ENCODE measurements around the gene CLDN9.

CLDN9 gene

DNA sequence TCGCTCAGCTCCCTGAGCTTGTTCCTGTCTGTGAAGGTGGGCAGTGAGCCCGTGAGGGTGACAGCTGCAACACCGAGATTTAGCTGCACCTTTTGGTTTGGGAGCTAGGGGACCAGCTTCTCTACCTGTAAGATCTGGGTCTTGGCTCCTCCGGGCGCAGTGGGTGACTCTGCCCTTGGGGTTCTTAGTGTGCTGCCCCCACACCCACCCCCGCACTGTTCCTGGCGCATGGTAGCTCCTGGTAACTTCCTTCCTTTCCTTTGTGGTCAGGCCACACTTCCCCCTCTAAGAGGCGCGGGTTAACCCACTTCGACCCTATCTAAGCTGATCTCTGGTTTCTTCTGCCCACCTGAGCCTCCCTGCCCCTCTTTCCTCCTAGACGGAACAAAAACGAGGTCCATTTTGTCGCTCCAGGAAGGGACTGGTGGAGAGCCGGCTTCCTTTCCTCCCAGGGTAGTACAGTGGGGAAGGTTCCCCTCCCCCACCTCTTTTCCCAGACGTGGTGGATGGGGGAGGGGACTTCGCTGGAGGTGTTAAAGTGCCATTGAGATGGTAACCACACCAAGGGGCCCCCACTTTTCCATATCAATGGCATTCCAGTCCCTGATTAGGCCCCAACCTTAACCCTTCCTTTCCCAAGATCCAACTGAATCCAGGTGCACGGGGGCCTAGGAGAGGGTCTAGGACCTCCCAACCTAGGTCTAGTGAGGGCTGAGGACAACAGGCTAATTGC is 4.6 kb upstream of the CLDN9 start:
- no peak for TF ChIP-seq CTCF (IDR thresholded peaks at IDR 0.05; ENCODE audit: low read depth, low read length)
- H3K36me3 ChIP-seq: no peaks in the 10 kb centered on the region; the same call in 1 of the 2 replicates
- H3K4me3 ChIP-seq (ENCODE audit: low read depth, low read length): no peak overlapping the region
- no peaks in the 10 kb centered on the region for H3K9me3 ChIP-seq (ENCODE audit: severe bottlenecking)
- no peak for DNase-seq
- H3K27ac ChIP-seq: peak overlapping the region; percentile 56
- no peaks in the 10 kb centered on the region for H3K27me3 ChIP-seq (ENCODE audit: insufficient read depth, low read depth, severe bottlenecking)

- H3K27me3 ChIP-seq (ENCODE audit: insufficient read depth, low read depth, severe bottlenecking): no peaks in the 10 kb centered on the region
- H3K4me3 ChIP-seq (ENCODE audit: low read depth, low read length): no peak overlapping the region
- H3K9me3 ChIP-seq (ENCODE audit: severe bottlenecking): no peaks in the 10 kb centered on the region
- H3K27ac ChIP-seq: no peak overlapping the region
- TF ChIP-seq CTCF (IDR thresholded peaks at IDR 0.05; ENCODE audit: low read depth, low read length): no peak
- no peaks in the 10 kb centered on the region; the same call in 1 of the 2 replicates for H3K36me3 ChIP-seq
- no peak for DNase-seq
Observed at GRCh38 chr16:3008690-3009037, 4.1 kb upstream of the CLDN9 start.

DNA sequence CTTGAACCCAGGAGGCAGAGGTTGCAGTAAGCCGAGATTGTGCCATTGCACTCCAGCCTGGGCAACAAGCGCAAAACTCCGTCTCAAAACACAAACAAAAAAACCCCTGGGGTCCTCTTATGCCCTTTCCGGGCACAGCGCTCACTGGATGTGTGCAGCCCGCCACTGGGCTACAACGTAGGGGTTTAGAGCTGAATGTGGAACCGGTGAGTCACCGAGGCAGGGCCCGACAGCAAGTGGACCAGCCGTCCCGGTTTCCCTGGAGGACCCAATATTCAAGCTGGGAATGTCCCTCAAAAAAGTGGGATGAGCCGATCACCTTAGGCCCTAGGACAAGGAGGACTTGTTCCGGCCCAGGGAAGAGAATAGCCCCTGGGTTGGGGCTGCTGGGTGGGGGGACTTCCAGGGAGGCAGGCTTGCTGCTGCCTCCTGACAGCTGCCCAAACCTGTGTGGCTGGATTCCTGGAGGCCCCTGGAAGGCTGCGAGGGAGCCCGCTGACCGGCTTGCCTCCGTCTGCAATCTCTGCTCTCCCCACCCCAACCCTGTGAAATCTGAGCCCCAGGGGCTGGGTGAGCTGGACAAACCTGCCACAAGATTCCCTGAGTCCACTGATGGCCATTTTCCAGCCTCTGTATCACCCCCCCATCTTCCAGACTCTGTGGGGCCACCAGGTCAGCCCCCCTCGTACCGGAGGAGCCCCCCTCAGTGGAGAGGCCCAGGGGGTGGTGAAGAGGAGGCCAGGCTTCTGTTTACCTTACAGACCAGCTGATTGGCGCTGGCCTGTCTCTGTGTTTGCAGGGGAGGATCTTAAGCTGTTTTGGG is 2.9 kb upstream of the CLDN9 start:
- Histone ChIP-seq H3K27me3 (ENCODE audit: insufficient read depth, low read depth, severe bottlenecking) (no peaks in the 10 kb centered on the region), H3K4me3 (ENCODE audit: low read depth, low read length) (no peak overlapping the region), H3K36me3 (no peaks in the 10 kb centered on the region; the same call in 1 of the 2 replicates), H3K9me3 (ENCODE audit: severe bottlenecking) (no peaks in the 10 kb centered on the region), H3K27ac (no peak overlapping the region)
- no peak for DNase-seq
- no peak for TF ChIP-seq CTCF (IDR thresholded peaks at IDR 0.05; ENCODE audit: low read depth, low read length)

GRCh38 chr16:3010510-3010909 is 2.2 kb upstream of the CLDN9 start:
- Histone ChIP-seq H3K4me3 (ENCODE audit: low read depth, low read length) (no peak overlapping the region), H3K27me3 (ENCODE audit: insufficient read depth, low read depth, severe bottlenecking) (no peaks in the 10 kb centered on the region), H3K36me3 (no peaks in the 10 kb centered on the region; the same call in 1 of the 2 replicates), H3K27ac (no peak overlapping the region), H3K9me3 (ENCODE audit: severe bottlenecking) (no peaks in the 10 kb centered on the region)
- TF ChIP-seq CTCF (IDR thresholded peaks at IDR 0.05; ENCODE audit: low read depth, low read length): no peak
- no peak for DNase-seq

GRCh38 chr16:3012246-3012645 is 477 bp upstream of the CLDN9 start:
- Histone ChIP-seq H3K27ac (no peak overlapping the region), H3K36me3 (no peaks in the 10 kb centered on the region), H3K4me3 (ENCODE audit: low read depth, low read length) (no peak overlapping the region), H3K27me3 (ENCODE audit: insufficient read depth, low read depth, severe bottlenecking) (no peaks in the 10 kb centered on the region), H3K9me3 (ENCODE audit: severe bottlenecking) (no peaks in the 10 kb centered on the region)
- no peak for TF ChIP-seq CTCF (IDR thresholded peaks at IDR 0.05; ENCODE audit: low read depth, low read length)
- no peak for DNase-seq

Data from WERI-Rb-1 (cell line).